Measurements from ENCODE around the gene TTC9.

DNA sequence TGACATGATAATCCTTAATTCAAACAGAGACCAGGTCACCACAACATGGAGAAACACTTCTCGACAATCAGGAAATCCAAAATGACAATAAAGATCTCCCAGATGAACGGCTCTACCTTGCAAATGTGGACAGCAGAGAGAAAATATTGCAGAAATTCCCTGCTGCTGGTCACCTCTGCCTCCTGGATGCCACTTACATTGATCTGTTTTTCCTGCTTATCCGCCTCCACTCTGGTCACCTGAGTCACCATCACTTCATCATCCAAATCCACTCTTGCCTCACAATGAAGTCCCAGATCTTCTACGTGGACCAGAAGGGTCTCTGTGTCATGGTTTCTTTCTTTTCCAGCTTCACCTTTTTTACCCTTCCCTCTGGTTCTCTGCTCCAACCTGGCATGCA is 21.1 kb downstream of the TTC9 start:
- TF ChIP-seq, protein P1, sequence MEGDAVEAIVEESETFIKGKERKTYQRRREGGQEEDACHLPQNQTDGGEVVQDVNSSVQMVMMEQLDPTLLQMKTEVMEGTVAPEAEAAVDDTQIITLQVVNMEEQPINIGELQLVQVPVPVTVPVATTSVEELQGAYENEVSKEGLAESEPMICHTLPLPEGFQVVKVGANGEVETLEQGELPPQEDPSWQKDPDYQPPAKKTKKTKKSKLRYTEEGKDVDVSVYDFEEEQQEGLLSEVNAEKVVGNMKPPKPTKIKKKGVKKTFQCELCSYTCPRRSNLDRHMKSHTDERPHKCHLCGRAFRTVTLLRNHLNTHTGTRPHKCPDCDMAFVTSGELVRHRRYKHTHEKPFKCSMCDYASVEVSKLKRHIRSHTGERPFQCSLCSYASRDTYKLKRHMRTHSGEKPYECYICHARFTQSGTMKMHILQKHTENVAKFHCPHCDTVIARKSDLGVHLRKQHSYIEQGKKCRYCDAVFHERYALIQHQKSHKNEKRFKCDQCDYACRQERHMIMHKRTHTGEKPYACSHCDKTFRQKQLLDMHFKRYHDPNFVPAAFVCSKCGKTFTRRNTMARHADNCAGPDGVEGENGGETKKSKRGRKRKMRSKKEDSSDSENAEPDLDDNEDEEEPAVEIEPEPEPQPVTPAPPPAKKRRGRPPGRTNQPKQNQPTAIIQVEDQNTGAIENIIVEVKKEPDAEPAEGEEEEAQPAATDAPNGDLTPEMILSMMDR (conservative IDR thresholded peaks at IDR 0.05): no peak
- no peak for TF ChIP-seq EZH2 (IDR thresholded peaks at IDR 0.05; ENCODE audit: low read depth)

All from PC-9 (cell line).